Upper lobe of left lung (tissue), 6 donors: ENCODE measurements around the gene SETBP1. TPM values are rescaled to one million over a fixed set of nuclear protein-coding genes. Genes with fewer than 3 reads are reported as not detected.

Experiments used
- ATAC-seq, 2 donors: fragments of 200-7000 bp; cut with Tn5 transposase; one replicate each; pipeline ENCODE4 v1.9.1; 2022; ENCODE audit warnings: mild to moderate bottlenecking in 2 of 2, moderate library complexity in 2 of 2; ENCODE audit not compliant: low FRiP score in 2 of 2
- DNase-seq, 2 donors: peaks; one replicate each; pipeline ENCODE4 v3.0.0-alpha.2; 2019 to 2020
- H3K27ac ChIP-seq, 4 donors: fragments of 200-600 bp; sonication (generic); one replicate each; pipeline ENCODE4 v1.5.1; 2016 to 2019
- H3K27me3 ChIP-seq, 4 donors: fragments of 200-600 bp; sonication (generic); one replicate each; pipeline ENCODE4 v1.5.1; 2017 to 2019
- H3K36me3 ChIP-seq, 4 donors: fragments of 200-600 bp; sonication (generic); one replicate each; pipeline ENCODE4 v1.5.1; 2016 to 2019
- H3K4me1 ChIP-seq, 4 donors: fragments of 200-600 bp; sonication (generic); one replicate each; pipeline ENCODE4 v1.5.1; 2018 to 2019
- H3K4me3 ChIP-seq, 4 donors: fragments of 200-600 bp; sonication (generic); one replicate each; pipeline ENCODE4 v1.5.1; 2017 to 2019; ENCODE audit warnings: mild to moderate bottlenecking in 2 of 4, moderate library complexity in 1 of 4
- H3K9me3 ChIP-seq, 4 donors: fragments of 200-600 bp; sonication (generic); one replicate each; pipeline ENCODE4 v1.5.1; 2018 to 2019
- EP300 ChIP-seq, 4 donors: sonication (generic); formaldehyde crosslinking; IDR thresholded peaks; one replicate each; pipeline ENCODE4 v1.5.1; 2017; ENCODE audit warnings: antibody characterized with exemption in 4 of 4, control low read depth in 2 of 4
- POLR2A ChIP-seq, 4 donors: fragments of 450-650 bp; IDR thresholded peaks; one replicate each; pipeline ENCODE4 v1.5.1; 2016 to 2017; ENCODE audit warnings: antibody characterized with exemption in 4 of 4, mild to moderate bottlenecking in 2 of 4
- POLR2AphosphoS5 ChIP-seq, 2 donors: sonication (generic); formaldehyde crosslinking; IDR thresholded peaks; one replicate each; pipeline ENCODE4 v1.5.1; 2017; ENCODE audit warnings: antibody characterized with exemption in 2 of 2
- WGBS, 2 donors: methylation state at CpG; one replicate each; pipeline ENCODE4 v1.1.5; 2017 to 2018; 5-methylcytosine and 5-hydroxymethylcytosine counted together
- total RNA-seq, 6 donors: library from RNA; depleted of rRNA in 4 of 6; stranded (reverse); fragments of >200 nt in 4 of 6; gene quantifications; one replicate each; pipeline versions ENCODE4 v1.1.0 to v1.2.1, GENCODE V29; 2016 to 2021
- TF ChIP-seq, protein P1 (sequence below), 6 experiments: fragments of 450-650 bp in 4 of 6; fragments of 200-600 bp in 2 of 6; sonication (generic) in 2 of 6; IDR thresholded peaks; one replicate each; pipeline ENCODE4 v1.5.1; 2016 to 2019; ENCODE audit warnings: antibody characterized with exemption in 6 of 6
- donor health status: DM: no; HTN: no; CAD: no; lungs with moderate emphysema.
- donor health status: DM: no; HTN: yes; CAD: no; lungs with severe emphysema.

Gene SETBP1
- total RNA-seq, 6 donors from 2014 or later, result 11.7 to 38.8 (median 16.6) TPM

- 68 to 86% methylated on average over 3 of the region's 3 CpGs for WGBS, 2 donors
- Histone ChIP-seq H3K27ac (no peak overlapping the region), H3K36me3 (no peaks in the 10 kb centered on the region), H3K4me1 (peaks cover 0 to 2% (median 0%) of the 10 kb centered on the region in 4 donors), H3K9me3 (no peaks in the 10 kb centered on the region), H3K27me3 (no peaks in the 10 kb centered on the region), H3K4me3 (no peak overlapping the region)
- DNase-seq (no peak), ATAC-seq (no peak)
- TF ChIP-seq EP300 (IDR thresholded peaks at IDR 0.05) (no peak), POLR2A (IDR thresholded peaks at IDR 0.05) (no peak), POLR2AphosphoS5 (IDR thresholded peaks at IDR 0.05) (no peak)
- TF ChIP-seq, protein P1, sequence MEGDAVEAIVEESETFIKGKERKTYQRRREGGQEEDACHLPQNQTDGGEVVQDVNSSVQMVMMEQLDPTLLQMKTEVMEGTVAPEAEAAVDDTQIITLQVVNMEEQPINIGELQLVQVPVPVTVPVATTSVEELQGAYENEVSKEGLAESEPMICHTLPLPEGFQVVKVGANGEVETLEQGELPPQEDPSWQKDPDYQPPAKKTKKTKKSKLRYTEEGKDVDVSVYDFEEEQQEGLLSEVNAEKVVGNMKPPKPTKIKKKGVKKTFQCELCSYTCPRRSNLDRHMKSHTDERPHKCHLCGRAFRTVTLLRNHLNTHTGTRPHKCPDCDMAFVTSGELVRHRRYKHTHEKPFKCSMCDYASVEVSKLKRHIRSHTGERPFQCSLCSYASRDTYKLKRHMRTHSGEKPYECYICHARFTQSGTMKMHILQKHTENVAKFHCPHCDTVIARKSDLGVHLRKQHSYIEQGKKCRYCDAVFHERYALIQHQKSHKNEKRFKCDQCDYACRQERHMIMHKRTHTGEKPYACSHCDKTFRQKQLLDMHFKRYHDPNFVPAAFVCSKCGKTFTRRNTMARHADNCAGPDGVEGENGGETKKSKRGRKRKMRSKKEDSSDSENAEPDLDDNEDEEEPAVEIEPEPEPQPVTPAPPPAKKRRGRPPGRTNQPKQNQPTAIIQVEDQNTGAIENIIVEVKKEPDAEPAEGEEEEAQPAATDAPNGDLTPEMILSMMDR (IDR thresholded peaks at IDR 0.05), result no peak
These were observed 323.9 kb downstream of the SETBP1 start for GRCh38 chr18:45004546-45005080.

DNA sequence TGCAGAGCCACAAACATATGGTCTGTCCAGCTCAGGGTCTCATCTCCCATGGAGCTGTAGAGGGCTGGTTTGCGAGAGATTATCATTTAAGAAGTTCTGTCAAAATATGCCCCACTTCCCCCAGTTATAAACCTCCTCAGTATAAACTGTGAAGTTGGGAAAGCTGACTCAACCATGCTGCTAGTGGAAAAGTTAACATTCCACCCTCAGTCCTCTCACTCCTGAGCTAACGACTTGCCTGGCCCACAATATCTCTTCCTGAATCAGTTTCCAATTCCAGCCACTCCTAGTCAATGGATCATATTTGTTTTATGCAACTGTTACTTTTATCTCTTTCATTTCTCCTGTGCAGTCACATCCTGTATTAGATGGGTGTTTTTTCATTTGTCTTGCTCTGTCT, 326.2 kb downstream of the SETBP1 start:
- no peak overlapping the region for H3K27ac ChIP-seq
- ATAC-seq (no peak), DNase-seq (no peak)
- no peak overlapping the region for H3K4me3 ChIP-seq
- TF ChIP-seq POLR2AphosphoS5 (IDR thresholded peaks at IDR 0.05), result no peak
- TF ChIP-seq POLR2A (IDR thresholded peaks at IDR 0.05), result no peak
- TF ChIP-seq, protein P1 (IDR thresholded peaks at IDR 0.05), result no peak
- no peak for TF ChIP-seq EP300 (IDR thresholded peaks at IDR 0.05)
- H3K9me3 ChIP-seq, result no peaks in the 10 kb centered on the region
- H3K4me1 ChIP-seq, result peaks cover 0 to 2% (median 0%) of the 10 kb centered on the region in 4 donors
- WGBS, 2 donors, result 67 to 70% methylated on average over 2 of the region's 2 CpGs
- H3K36me3 ChIP-seq, result no peaks in the 10 kb centered on the region
- no peaks in the 10 kb centered on the region for H3K27me3 ChIP-seq

DNA sequence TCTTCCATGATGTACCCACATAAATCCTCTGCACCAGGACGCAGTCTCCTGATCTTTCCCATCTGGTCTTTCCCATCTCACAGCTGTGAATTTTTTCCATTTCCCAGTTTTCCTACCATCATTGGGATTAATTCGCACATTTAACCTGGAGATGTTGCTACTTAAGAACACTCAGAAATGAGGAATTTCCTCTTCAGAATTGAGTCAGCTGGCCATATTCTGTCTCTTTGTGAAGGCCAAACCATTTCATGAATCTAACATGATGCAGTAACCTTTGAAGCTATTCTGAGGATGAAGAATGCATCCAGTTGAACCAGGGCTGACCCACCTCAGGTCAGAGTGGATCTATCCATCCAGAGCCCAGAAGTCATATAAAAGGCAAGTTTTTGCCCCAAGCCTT, 326.8 kb downstream of the SETBP1 start:
- H3K36me3 ChIP-seq, result no peaks in the 10 kb centered on the region
- WGBS, 2 donors, result 93 to 98% methylated on average over 2 of the region's 2 CpGs
- no peak overlapping the region for H3K27ac ChIP-seq
- H3K9me3 ChIP-seq, result no peaks in the 10 kb centered on the region
- H3K27me3 ChIP-seq, result no peaks in the 10 kb centered on the region
- no peak for ATAC-seq
- TF ChIP-seq POLR2A (IDR thresholded peaks at IDR 0.05) (no peak), POLR2AphosphoS5 (IDR thresholded peaks at IDR 0.05) (no peak), EP300 (IDR thresholded peaks at IDR 0.05) (no peak)
- TF ChIP-seq, protein P1 (IDR thresholded peaks at IDR 0.05), result no peak
- H3K4me1 ChIP-seq, result no peaks in the 10 kb centered on the region
- no peak overlapping the region for H3K4me3 ChIP-seq
- DNase-seq, result no peak

DNA sequence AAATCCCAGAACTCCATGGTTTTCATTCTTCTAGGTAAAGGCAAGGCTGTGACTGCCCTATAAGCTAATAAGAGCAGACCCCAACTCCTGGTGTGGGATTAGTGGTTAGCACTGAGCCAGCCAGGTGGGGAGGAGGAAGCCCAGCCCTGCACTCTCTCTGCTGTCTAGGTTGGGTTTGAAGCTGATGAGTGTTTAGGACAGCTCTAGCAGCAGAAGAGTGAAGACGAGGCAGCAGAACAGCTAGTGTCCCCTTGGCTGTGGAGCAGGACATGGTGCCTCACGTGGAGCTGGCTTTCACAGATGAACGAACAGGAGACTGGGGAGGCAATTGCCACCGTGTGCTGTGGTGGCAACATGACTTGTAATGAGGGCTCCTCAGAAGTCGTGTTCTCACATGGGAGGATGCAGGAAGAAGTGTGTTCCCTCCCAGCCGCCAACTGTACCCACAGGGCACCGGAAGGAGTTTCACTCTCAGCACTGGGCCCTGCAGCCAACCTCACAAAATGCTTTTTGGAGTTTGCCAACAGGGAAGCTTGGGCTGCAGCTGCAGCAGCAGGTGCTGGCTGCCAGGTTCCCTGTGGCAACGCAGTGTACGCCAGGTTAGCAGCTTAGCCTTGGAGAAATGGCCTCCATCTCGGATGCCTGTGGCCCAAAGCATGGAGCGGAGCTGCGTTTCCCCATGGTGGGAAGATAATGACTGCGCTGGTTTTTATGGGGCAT, 328.2 kb downstream of the SETBP1 start:
- DNase-seq (peak in 1 of 2 donors; percentile 5), ATAC-seq (no peak)
- Histone ChIP-seq H3K27ac (no peak overlapping the region), H3K4me1 (peaks cover 0 to 6% (median 1%) of the 10 kb centered on the region in 4 donors), H3K4me3 (no peak overlapping the region), H3K9me3 (no peaks in the 10 kb centered on the region), H3K36me3 (no peaks in the 10 kb centered on the region), H3K27me3 (no peaks in the 10 kb centered on the region)
- 86 to 92% methylated on average over 9 to 13 of the region's 13 CpGs for WGBS, 2 donors
- no peak for TF ChIP-seq EP300 (IDR thresholded peaks at IDR 0.05)
- TF ChIP-seq POLR2A (IDR thresholded peaks at IDR 0.05), result no peak
- TF ChIP-seq, protein P1 (IDR thresholded peaks at IDR 0.05), result no peak
- TF ChIP-seq POLR2AphosphoS5 (IDR thresholded peaks at IDR 0.05), result no peak
